C4-2B (cell line): ENCODE data around the gene COMMD1.

ENCODE experiments used
- CTCF ChIP-seq: fragments of 450-650 bp; conservative IDR thresholded peaks from 2 replicates; pipeline ENCODE4 v1.5.1; 2017; ENCODE audit warnings: mild to moderate bottlenecking
- ZFX ChIP-seq: fragments of 450-650 bp; IDR thresholded peaks from 2 replicates; pipeline ENCODE4 v1.6.1; 2017

GRCh38 chr2:62001431-62001830, 96.0 kb downstream of the COMMD1 start:
- TF ChIP-seq CTCF: no peak
- no peak for TF ChIP-seq ZFX
